HepG2 (cell line): ENCODE results near the gene ZNF384. TPM values are rescaled to one million over a fixed set of nuclear protein-coding genes. Genes with fewer than 3 reads are reported as not detected.

ENCODE experiments used
- ATRX ChIP-seq: sonication (generic); formaldehyde crosslinking; IDR thresholded peaks from 2 replicates; pipeline ENCODE4 v1.4.0; 2020; ENCODE audit warnings: missing genetic modification reagents, borderline replicate concordance
- CEBPB ChIP-seq: IDR thresholded peaks from 2 replicates; pipeline ENCODE4 v1.6.1; 2011; ENCODE audit warnings: low read depth, low read length, improper control_type of control experiment, borderline replicate concordance
- CHD2 ChIP-seq: IDR thresholded peaks from 2 replicates; pipeline ENCODE4 v1.6.1; 2011; ENCODE audit warnings: low read depth, low read length, improper control_type of control experiment
- HMGA1 ChIP-seq: sonication (generic); formaldehyde crosslinking; conservative IDR thresholded peaks from 2 replicates; pipeline ENCODE4 v1.4.0; 2020; ENCODE audit warnings: missing genetic modification reagents
- HNF4G ChIP-seq, 2 experiments: sonication (generic) in 1 of 2; formaldehyde crosslinking in 1 of 2; IDR thresholded peaks; 2 replicates each; pipeline versions ENCODE4 v1.4.0 to v1.6.1; 2011 to 2020; ENCODE audit warnings: borderline replicate concordance in 2 of 2, low read depth in 2 of 2, mild to moderate bottlenecking in 2 of 2, low read length in 1 of 2, missing genetic modification reagents in 1 of 2, moderate library complexity in 1 of 2
- KMT2B ChIP-seq: IDR thresholded peaks from 2 replicates; pipeline ENCODE4 v1.6.1; 2016; ENCODE audit warnings: missing genetic modification reagents, missing compliant biosample characterization
- MAZ ChIP-seq, 2 experiments: sonication (generic) in 1 of 2; formaldehyde crosslinking in 1 of 2; IDR thresholded peaks; 2 replicates each; pipeline versions ENCODE4 v1.5.0 to v1.6.1; 2012 to 2020; ENCODE audit warnings: low read depth in 2 of 2, mild to moderate bottlenecking in 2 of 2, borderline replicate concordance in 1 of 2, improper control_type of control experiment in 1 of 2, low read length in 1 of 2, missing genetic modification reagents in 1 of 2, moderate library complexity in 1 of 2
- PCBP2 ChIP-seq: fragments of 200-400 bp; formaldehyde crosslinking; optimal IDR thresholded peaks from 2 replicates; pipeline ENCODE3; 2018; ENCODE audit warnings: low read length, low read depth; ENCODE audit not compliant: poor library complexity, severe bottlenecking
- POGZ ChIP-seq: sonication (generic); formaldehyde crosslinking; IDR thresholded peaks from 2 replicates; pipeline ENCODE4 v1.4.0; 2020; ENCODE audit warnings: mild to moderate bottlenecking, missing genetic modification reagents
- RBFOX2 ChIP-seq: fragments of 200-400 bp; formaldehyde crosslinking; IDR thresholded peaks from 2 replicates; pipeline ENCODE4 v1.6.1; 2017; ENCODE audit warnings: low read depth, mild to moderate bottlenecking, low read length
- RXRB ChIP-seq: IDR thresholded peaks from 2 replicates; pipeline ENCODE4 v1.6.1; 2016; ENCODE audit warnings: borderline replicate concordance, missing genetic modification reagents, missing compliant biosample characterization
- SAP130 ChIP-seq: IDR thresholded peaks from 2 replicates; pipeline ENCODE4 v1.6.1; 2016; ENCODE audit warnings: low read depth
- SIX4 ChIP-seq: sonication (generic); formaldehyde crosslinking; IDR thresholded peaks from 2 replicates; pipeline ENCODE4 v1.4.0; 2020; ENCODE audit warnings: missing genetic modification reagents
- SPEN ChIP-seq: sonication (generic); formaldehyde crosslinking; IDR thresholded peaks from 2 replicates; pipeline ENCODE4 v1.5.1; 2020; ENCODE audit warnings: low read depth, mild to moderate bottlenecking, missing genetic modification reagents
- SSRP1 ChIP-seq: IDR thresholded peaks from 2 replicates; pipeline ENCODE4 v1.6.1; 2016; ENCODE audit warnings: control low read depth
- TSC22D2 ChIP-seq: sonication (generic); formaldehyde crosslinking; IDR thresholded peaks from 2 replicates; pipeline ENCODE4 v1.5.1; 2020; ENCODE audit warnings: missing genetic modification reagents, mild to moderate bottlenecking, borderline replicate concordance
- ZFP1 ChIP-seq: IDR thresholded peaks from 2 replicates; pipeline ENCODE4 v1.6.1; 2016
- ZFP41 ChIP-seq: sonication (generic); formaldehyde crosslinking; IDR thresholded peaks from 2 replicates; pipeline ENCODE4 v1.4.0; 2020; ENCODE audit warnings: mild to moderate bottlenecking, missing genetic modification reagents, borderline replicate concordance
- ZMYM4 ChIP-seq: sonication (generic); formaldehyde crosslinking; IDR thresholded peaks from 2 replicates; pipeline ENCODE4 v1.8.1; 2023; ENCODE audit warnings: mild to moderate bottlenecking, missing genetic modification reagents
- ZNF160 ChIP-seq: sonication (generic); formaldehyde crosslinking; IDR thresholded peaks from 2 replicates; pipeline ENCODE4 v1.8.0; 2022; ENCODE audit warnings: mild to moderate bottlenecking, inconsistent platforms, missing genetic modification reagents
- ZNF235 ChIP-seq: sonication (generic); formaldehyde crosslinking; IDR thresholded peaks from 2 replicates; pipeline ENCODE4 v1.8.1; 2023; ENCODE audit warnings: mild to moderate bottlenecking, missing genetic modification reagents, borderline replicate concordance
- ZNF274 ChIP-seq: sonication (generic); formaldehyde crosslinking; IDR thresholded peaks from 2 replicates; pipeline ENCODE4 v1.5.1; 2020; ENCODE audit warnings: mild to moderate bottlenecking, missing genetic modification reagents
- ZNF34 ChIP-seq: sonication (generic); formaldehyde crosslinking; IDR thresholded peaks from 2 replicates; pipeline ENCODE4 v1.4.0; 2020; ENCODE audit warnings: mild to moderate bottlenecking, missing genetic modification reagents, borderline replicate concordance
- ZNF343 ChIP-seq: sonication (generic); formaldehyde crosslinking; IDR thresholded peaks from 2 replicates; pipeline ENCODE4 v1.4.0; 2020; ENCODE audit warnings: mild to moderate bottlenecking, missing genetic modification reagents
- ZNF383 ChIP-seq: sonication (generic); formaldehyde crosslinking; IDR thresholded peaks from 2 replicates; pipeline ENCODE4 v1.4.0; 2020; ENCODE audit warnings: missing genetic modification reagents, mild to moderate bottlenecking, borderline replicate concordance
- ZNF484 ChIP-seq: sonication (generic); formaldehyde crosslinking; IDR thresholded peaks from 2 replicates; pipeline ENCODE4 v1.5.1; 2020; ENCODE audit warnings: mild to moderate bottlenecking, low read depth, missing genetic modification reagents, borderline replicate concordance
- ZNF552 ChIP-seq: sonication (generic); formaldehyde crosslinking; IDR thresholded peaks from 2 replicates; pipeline ENCODE4 v1.9.0; 2022; ENCODE audit warnings: missing genetic modification reagents, mild to moderate bottlenecking, borderline replicate concordance
- ZNF557 ChIP-seq: sonication (generic); formaldehyde crosslinking; IDR thresholded peaks from 2 replicates; pipeline ENCODE4 v1.4.0; 2020; ENCODE audit warnings: missing genetic modification reagents
- ZNF564 ChIP-seq: sonication (generic); formaldehyde crosslinking; IDR thresholded peaks from 2 replicates; pipeline ENCODE4 v1.8.1; 2023; ENCODE audit warnings: mild to moderate bottlenecking, missing genetic modification reagents
- ZNF713 ChIP-seq: sonication (generic); formaldehyde crosslinking; IDR thresholded peaks from 2 replicates; pipeline ENCODE4 v1.4.0; 2020; ENCODE audit warnings: mild to moderate bottlenecking, missing genetic modification reagents
- ZNF879 ChIP-seq: sonication (generic); formaldehyde crosslinking; IDR thresholded peaks from 2 replicates; pipeline ENCODE4 v1.8.1; 2023; ENCODE audit warnings: missing genetic modification reagents
- polyA plus RNA-seq, 8 experiments: library from polyadenylated mRNA; depleted of rRNA in 3 of 8; stranded (reverse) in 7 of 8; unstranded in 1 of 8; fragments of >200 nt; fragmentation: Illumina TruSeq in 4 of 8; extraction: Trizol in 4 of 8; gene quantifications; 2 replicates each; pipeline versions ENCODE4 v1.2.1 to v1.2.3, GENCODE V29; 2011 to 2016; ENCODE audit warnings: low read depth in 4 of 8, missing spikeins in 1 of 8, mixed read lengths in 1 of 8; ENCODE audit not compliant: insufficient read depth in 1 of 8
- total RNA-seq, 5 experiments: library from RNA; depleted of rRNA; stranded (reverse); fragments of >200 nt; fragmentation: Illumina TruSeq; extraction: Trizol; gene quantifications; 2 replicates each; pipeline ENCODE4 v1.2.3, GENCODE V29; 2016; ENCODE audit warnings: low read depth in 1 of 5
- TF ChIP-seq, protein P1 (sequence below): sonication (generic); formaldehyde crosslinking; IDR thresholded peaks from 2 replicates; pipeline ENCODE4 v1.5.0; 2020; ENCODE audit warnings: mild to moderate bottlenecking, low read depth, missing genetic modification reagents, borderline replicate concordance

Gene ZNF384
- total and polyA plus RNA-seq, 2 of the 13 experiments (the other 11 are each of a cell fraction or from before 2014, with no cell fraction given) = 23.6 to 55.3 TPM

DNA sequence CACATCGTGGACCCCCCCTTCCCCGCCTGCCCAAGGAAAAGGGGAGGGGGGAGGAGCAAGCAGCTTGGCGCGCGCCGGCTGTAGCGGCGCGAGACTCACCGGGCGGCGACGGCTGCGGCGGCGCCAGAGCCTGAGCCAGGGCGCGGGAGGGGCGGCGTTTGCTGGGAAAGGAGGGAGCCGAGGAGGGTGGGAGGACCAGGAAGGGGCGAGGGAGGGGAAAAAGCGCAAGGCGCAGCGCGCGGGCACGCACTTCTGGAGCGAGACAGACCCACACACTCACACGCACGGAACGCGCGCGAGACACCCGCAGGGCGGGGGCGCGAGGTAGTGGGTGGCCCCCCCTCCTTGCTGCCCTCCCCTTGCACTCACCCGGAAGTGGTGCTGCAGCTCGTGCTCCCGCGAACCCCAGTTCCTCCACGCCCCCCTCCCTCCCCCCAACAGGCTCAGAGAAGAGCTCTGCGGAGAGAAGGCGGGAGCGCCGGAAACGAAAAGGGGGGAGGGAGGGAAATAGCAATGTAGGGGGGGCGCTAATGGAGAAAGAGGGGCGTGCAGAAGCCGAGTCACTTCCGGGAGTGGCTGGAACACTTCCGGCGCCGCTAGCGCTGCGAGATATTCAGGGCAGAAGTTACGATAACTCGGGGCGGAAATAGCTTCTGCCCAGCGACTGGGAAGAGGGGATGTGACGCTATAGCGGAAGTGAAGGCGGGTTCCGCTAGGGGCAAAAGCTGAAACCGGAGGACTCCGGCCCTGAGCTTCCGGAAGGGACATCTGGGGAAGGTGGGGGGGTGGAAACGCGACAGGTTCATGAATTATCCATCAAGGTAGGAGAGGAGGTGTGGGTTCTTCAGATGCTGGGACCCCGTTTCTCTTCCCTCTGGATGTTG lies at the start of gene ZNF384 (continued):
- TF ChIP-seq ZNF552 (CRISPR knock-in tag) (no peak), ZNF484 (CRISPR knock-in tag) (no peak), SAP130 (peak; percentile 93), ZNF274 (CRISPR knock-in tag) (0 out of 2 replicates have a peak, but pooled peaks have one; percentile 10), ZNF34 (no peak), ZNF235 (no peak), PCBP2 (no peak), ZNF564 (CRISPR knock-in tag) (peak; percentile 67; the same call in 1 of the 2 replicates), ZNF343 (CRISPR knock-in tag) (no peak), TSC22D2 (CRISPR knock-in tag) (no peak), ATRX (CRISPR knock-in tag) (no peak), ZFP1 (no peak), ZFP41 (CRISPR knock-in tag) (no peak), ZNF557 (CRISPR knock-in tag) (no peak), CHD2 (peak; percentile 83), SPEN (CRISPR knock-in tag) (peak; percentile 77), ZNF713 (CRISPR knock-in tag) (0 out of 2 replicates have a peak, but pooled peaks have one; percentile 38), MAZ (IDR thresholded peaks at IDR 0.05; ENCODE audit: borderline replicate concordance, low read depth, low read length) (peak; percentile 86), MAZ (CRISPR knock-in tag; IDR thresholded peaks at IDR 0.05; ENCODE audit: low read depth) (peak; percentile 84), HMGA1 (CRISPR knock-in tag) (no peak), ZNF383 (no peak), SIX4 (CRISPR knock-in tag) (peak; percentile 75; the same call in 1 of the 2 replicates), ZMYM4 (CRISPR knock-in tag) (peak; percentile 20; the same call in 1 of the 2 replicates), ZNF879 (CRISPR knock-in tag) (no peak), HNF4G (IDR thresholded peaks at IDR 0.05; ENCODE audit: borderline replicate concordance, low read depth, low read length) (0 out of 2 replicates have a peak, but pooled peaks have one; percentile 29), HNF4G (CRISPR knock-in tag; IDR thresholded peaks at IDR 0.05; ENCODE audit: borderline replicate concordance, low read depth) (no peak), SSRP1 (CRISPR knock-in tag) (peak; percentile 89; the same call in 1 of the 2 replicates), KMT2B (CRISPR knock-in tag) (peak; percentile 48; the same call in 1 of the 2 replicates), RBFOX2 (peak; percentile 95), POGZ (CRISPR knock-in tag) (peak; percentile 24; the same call in 1 of the 2 replicates), ZNF160 (no peak; the same call in 1 of the 2 replicates), RXRB (peak; percentile 62), CEBPB (no peak)
- TF ChIP-seq, protein P1, sequence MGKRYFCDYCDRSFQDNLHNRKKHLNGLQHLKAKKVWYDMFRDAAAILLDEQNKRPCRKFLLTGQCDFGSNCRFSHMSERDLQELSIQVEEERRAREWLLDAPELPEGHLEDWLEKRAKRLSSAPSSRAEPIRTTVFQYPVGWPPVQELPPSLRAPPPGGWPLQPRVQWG (CRISPR knock-in tag) = no peak
